Neural cell (in vitro differentiated cells): ENCODE results near the gene C11orf21. TPM values are rescaled to one million over a fixed set of nuclear protein-coding genes. Genes with fewer than 3 reads are reported as not detected.

Experiments used
- H2AFZ ChIP-seq: fragments of 200-600, 300-800 bp; sonication (generic), shearing (Covaris generic); 2 replicates; pipeline ENCODE4 v1.6.0; 2014; ENCODE audit warnings: low read depth, mild to moderate bottlenecking, antibody characterized with exemption, low read length, moderate library complexity
- H3F3A ChIP-seq: fragments of 200-600 bp; shearing (Covaris generic); 2 replicates; pipeline ENCODE4 v1.6.1; 2016; ENCODE audit warnings: mild to moderate bottlenecking, moderate library complexity, mixed read lengths, antibody characterized with exemption, low read length; ENCODE audit not compliant: insufficient read depth, poor library complexity, severe bottlenecking
- H3K27ac ChIP-seq: fragments of 200-600, 300-800 bp; sonication (generic), shearing (Covaris generic); 2 replicates; pipeline ENCODE4 v1.5.1; 2014; ENCODE audit warnings: mild to moderate bottlenecking, low read length, moderate library complexity
- H3K27me3 ChIP-seq: fragments of 300-800, 200-600 bp; sonication (generic), shearing (Covaris generic); 2 replicates; pipeline ENCODE4 v1.6.0; 2014; ENCODE audit warnings: mild to moderate bottlenecking, low read depth, low read length, moderate library complexity; ENCODE audit not compliant: insufficient read depth
- H3K36me3 ChIP-seq: fragments of 300-800, 200-600 bp; sonication (generic), shearing (Covaris generic); 2 replicates; pipeline ENCODE4 v1.5.1; 2014; ENCODE audit warnings: mild to moderate bottlenecking, antibody characterized with exemption, low read length, moderate library complexity; ENCODE audit not compliant: insufficient read depth
- H3K4me2 ChIP-seq: fragments of 300-800, 200-600 bp; sonication (generic), shearing (Covaris generic); 2 replicates; pipeline ENCODE4 v1.6.0; 2014; ENCODE audit warnings: mild to moderate bottlenecking, low read length
- H3K4me3 ChIP-seq: fragments of 300-800, 200-600 bp; sonication (generic), shearing (Covaris generic); 2 replicates; pipeline ENCODE4 v1.5.1; 2014; ENCODE audit warnings: mild to moderate bottlenecking, low read length, moderate library complexity
- H3K79me2 ChIP-seq: fragments of 200-600 bp; shearing (Covaris generic); replicated peaks from 2 replicates; pipeline ENCODE4 v1.6.0; 2014; ENCODE audit warnings: mild to moderate bottlenecking, low read length, moderate library complexity; ENCODE audit not compliant: insufficient read depth
- H3K9ac ChIP-seq: fragments of 300-800, 200-600 bp; sonication (generic), shearing (Covaris generic); 2 replicates; pipeline ENCODE4 v1.6.1; 2016; ENCODE audit warnings: mild to moderate bottlenecking, low read length, mixed read lengths
- H3K9me2 ChIP-seq: fragments of 200-600 bp; shearing (Covaris generic); 2 replicates; pipeline ENCODE4 v1.6.1; 2016; ENCODE audit warnings: mild to moderate bottlenecking, low read length, mixed read lengths; ENCODE audit not compliant: insufficient read depth
- H3K9me3 ChIP-seq: fragments of 200-600, 300-800 bp; sonication (generic), shearing (Covaris generic); 2 replicates; pipeline ENCODE4 v1.6.1; 2016; ENCODE audit warnings: mild to moderate bottlenecking, mixed run types, low read length, moderate library complexity, mixed read lengths
- H4K20me1 ChIP-seq: fragments of 200-600 bp; shearing (Covaris generic); 2 replicates; pipeline ENCODE4 v1.6.1; 2016; ENCODE audit warnings: mild to moderate bottlenecking, mixed run types; ENCODE audit not compliant: insufficient read depth
- CTCF ChIP-seq: fragments of 450-650 bp; IDR thresholded peaks from 2 replicates; pipeline ENCODE4 v1.5.1; 2014; ENCODE audit warnings: antibody characterized with exemption, mild to moderate bottlenecking, moderate library complexity; ENCODE audit not compliant: poor library complexity, severe bottlenecking
- EP300 ChIP-seq: fragments of 450-650 bp; conservative IDR thresholded peaks from 2 replicates; pipeline ENCODE4 v1.6.1; 2014; ENCODE audit warnings: antibody characterized with exemption, mild to moderate bottlenecking, moderate library complexity; ENCODE audit not compliant: poor library complexity, severe bottlenecking
- EZH2 ChIP-seq: fragments of 200-600, 300-800 bp; shearing (Covaris generic), sonication (generic); IDR thresholded peaks from 2 replicates; pipeline ENCODE4 v1.6.1; 2014; ENCODE audit warnings: antibody characterized with exemption, low read length, borderline replicate concordance, mild to moderate bottlenecking; ENCODE audit not compliant: insufficient read depth, poor library complexity, severe bottlenecking
- MXI1 ChIP-seq: fragments of 450-650 bp; conservative IDR thresholded peaks from 2 replicates; pipeline ENCODE4 v1.6.1; 2014; ENCODE audit warnings: antibody characterized with exemption, mild to moderate bottlenecking; ENCODE audit not compliant: poor library complexity, severe bottlenecking
- POLR2AphosphoS5 ChIP-seq: IDR thresholded peaks from 2 replicates; pipeline ENCODE4 v1.6.1; 2012
- RAD21 ChIP-seq: fragments of 450-650 bp; conservative IDR thresholded peaks from 2 replicates; pipeline ENCODE4 v1.6.1; 2014; ENCODE audit warnings: antibody characterized with exemption, mild to moderate bottlenecking, moderate library complexity
- REST ChIP-seq: IDR thresholded peaks from 2 replicates; pipeline ENCODE4 v1.6.1; 2012; ENCODE audit warnings: borderline replicate concordance
- SMC3 ChIP-seq: fragments of 450-650 bp; conservative IDR thresholded peaks from 2 replicates; pipeline ENCODE4 v1.6.1; 2014; ENCODE audit warnings: antibody characterized with exemption, mild to moderate bottlenecking, moderate library complexity; ENCODE audit not compliant: poor library complexity
- TAF1 ChIP-seq: IDR thresholded peaks from 2 replicates; pipeline ENCODE4 v1.6.1; 2012; ENCODE audit warnings: low read depth
- polyA plus RNA-seq: library from polyadenylated mRNA; depleted of rRNA; stranded (reverse); fragments of >200 nt; gene quantifications from 2 replicates; pipeline ENCODE4 v1.2.3, GENCODE V29; 2014

Gene C11orf21
- polyA plus RNA-seq, 1 donor from 2014 or later: not detected

GRCh38 chr11:2347308-2347830 is 45.7 kb upstream of the C11orf21 start:
- Histone ChIP-seq H3K27me3 (no peaks in the 10 kb centered on the region), H3K9me2 (no peaks in the 10 kb centered on the region), H3F3A (no peaks in the 10 kb centered on the region), H3K79me2 (no peaks in the 10 kb centered on the region), H2AFZ (no peak overlapping the region), H3K36me3 (no peaks in the 10 kb centered on the region), H3K27ac (no peak overlapping the region), H3K9ac (no peak overlapping the region), H3K4me2 (no peak overlapping the region), H3K4me3 (no peak overlapping the region), H4K20me1 (no peaks in the 10 kb centered on the region), H3K9me3 (peaks cover 7% of the 10 kb centered on the region)
- TF ChIP-seq EP300 (no peak), EZH2 (no peak)

- Histone ChIP-seq H3K9me3 (peaks cover 7% of the 10 kb centered on the region), H3K9ac (no peak overlapping the region), H3K36me3 (no peaks in the 10 kb centered on the region), H3K79me2 (no peaks in the 10 kb centered on the region), H3K9me2 (no peaks in the 10 kb centered on the region), H3K4me3 (no peak overlapping the region), H3F3A (no peaks in the 10 kb centered on the region), H3K4me2 (no peak overlapping the region), H3K27me3 (no peaks in the 10 kb centered on the region), H2AFZ (no peak overlapping the region), H3K27ac (no peak overlapping the region), H4K20me1 (no peaks in the 10 kb centered on the region)
- TF ChIP-seq REST (no peak), SMC3 (no peak), TAF1 (no peak), EZH2 (no peak), CTCF (no peak), EP300 (no peak), MXI1 (no peak), POLR2AphosphoS5 (no peak), RAD21 (no peak)
These were observed 45.0 kb upstream of the C11orf21 start for GRCh38 chr11:2346586-2347307.
